Stromal cell of bone marrow (primary cell): Measurements from ENCODE around the gene ULK4.
"Not testable (repeated sequence)": the region's sequence is repeated elsewhere in the genome, so short reads cannot be mapped to it uniquely, and the experiment has no call there.

Experiments used
- DNase-seq: peaks from one replicate; pipeline ENCODE4 v3.0.0-alpha.2; 2012; ENCODE audit warnings: low read depth

The ULK4 gene

GRCh38 chr3:41578798-41579197 lies 383.1 kb downstream of the ULK4 start:
- no peak for DNase-seq

DNA sequence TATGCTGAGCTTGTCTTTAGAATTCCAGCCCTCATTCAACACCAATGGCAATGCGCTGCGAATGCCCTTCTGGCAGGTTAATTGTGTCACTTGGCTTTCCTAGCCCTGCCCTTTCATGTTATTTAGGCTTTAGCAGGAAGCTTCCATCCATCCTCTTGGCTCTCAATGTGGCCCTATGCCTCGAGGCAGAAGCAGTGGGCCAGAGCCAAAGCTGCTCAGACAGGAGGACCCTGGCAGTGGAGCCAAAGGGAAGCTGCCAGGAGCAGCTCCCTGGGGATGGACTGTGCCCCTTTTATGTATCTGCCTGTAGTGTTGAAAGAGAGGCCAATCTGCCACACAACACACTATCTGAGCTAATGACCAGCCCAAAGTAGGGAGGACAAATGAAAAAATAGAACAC lies 386.2 kb downstream of the ULK4 start:
- no peak for DNase-seq

- DNase-seq = peak; percentile 2
Observed at GRCh38 chr3:41574900-41575299, 387.0 kb downstream of the ULK4 start.

GRCh38 chr3:41573591-41573990 lies 388.3 kb downstream of the ULK4 start:
- DNase-seq = no peak

DNA sequence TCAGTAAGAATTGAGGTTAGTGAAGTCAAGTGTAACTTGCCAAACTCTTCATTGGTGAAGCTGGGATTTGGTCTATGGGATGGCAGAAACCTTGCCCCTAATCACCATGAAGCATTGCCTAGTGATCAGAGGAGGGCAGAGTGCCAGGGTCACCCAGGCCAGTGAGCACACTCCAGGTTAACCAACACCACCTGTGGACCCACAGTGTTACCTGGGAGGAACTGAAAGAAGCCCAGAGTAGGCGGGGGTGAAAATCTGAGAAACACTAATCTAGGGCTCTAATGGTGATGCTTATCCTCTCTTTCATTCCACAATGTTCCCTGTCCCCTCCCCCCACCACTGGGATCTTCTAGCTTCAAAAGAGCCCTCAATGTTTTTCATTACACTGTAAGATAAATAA lies 389.8 kb downstream of the ULK4 start:
- no peak for DNase-seq

DNA sequence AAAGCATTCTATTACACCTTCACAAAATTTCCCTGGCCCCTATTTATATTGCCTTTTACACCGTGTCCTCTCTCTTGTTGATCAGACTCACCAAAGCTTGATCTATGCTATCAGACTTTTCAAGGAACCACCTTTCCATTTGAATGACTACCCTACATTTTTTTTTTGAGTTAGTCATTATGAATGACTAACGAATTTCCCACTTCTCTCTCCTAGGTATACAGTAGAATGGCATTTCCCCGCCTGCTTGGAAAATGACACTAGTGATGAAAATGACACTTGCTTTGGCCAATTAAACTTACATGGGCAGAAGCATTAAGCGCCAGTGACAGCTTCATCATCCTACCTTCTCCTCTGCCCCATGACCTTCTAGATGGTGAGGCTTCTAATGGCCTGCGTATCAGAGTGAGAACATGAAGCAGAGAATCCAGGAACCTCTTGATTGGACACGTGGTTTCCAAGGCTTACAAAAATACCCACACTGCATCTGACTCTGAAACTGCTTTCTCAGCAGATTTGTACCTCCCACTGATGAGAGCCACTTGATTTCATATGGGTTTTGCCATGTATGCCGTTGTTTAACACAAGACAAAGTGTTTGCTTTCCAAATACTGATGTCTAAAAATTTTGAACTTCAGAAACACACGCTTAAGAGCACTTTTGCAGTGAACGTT lies 392.1 kb downstream of the ULK4 start:
- DNase-seq = no peak

DNA sequence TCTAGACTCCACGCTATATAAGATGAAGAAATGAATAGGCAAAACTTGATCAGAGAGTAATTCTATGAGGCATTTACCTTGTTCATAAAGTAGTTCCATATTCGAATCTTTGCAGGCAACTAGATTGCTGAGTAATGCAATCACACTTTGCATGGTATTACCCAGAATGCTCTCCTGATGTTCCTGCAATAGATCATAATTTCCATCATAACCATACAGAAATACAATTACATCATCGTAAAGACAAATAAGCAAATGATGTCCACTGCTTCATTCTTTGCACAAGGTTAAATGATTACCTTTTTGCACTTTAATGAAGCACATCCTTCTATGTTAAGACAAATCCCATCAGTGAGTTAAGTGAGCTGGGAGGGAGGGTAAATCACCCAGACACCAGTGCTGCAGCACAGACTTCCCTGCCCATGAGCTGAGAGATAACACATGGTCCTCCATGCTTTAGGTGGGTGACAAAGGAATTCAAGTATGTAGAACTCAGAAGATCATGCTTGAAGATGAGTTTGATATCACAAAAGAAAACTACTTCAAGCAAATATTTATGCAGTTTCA lies 395.9 kb downstream of the ULK4 start:
- DNase-seq = no peak

DNA sequence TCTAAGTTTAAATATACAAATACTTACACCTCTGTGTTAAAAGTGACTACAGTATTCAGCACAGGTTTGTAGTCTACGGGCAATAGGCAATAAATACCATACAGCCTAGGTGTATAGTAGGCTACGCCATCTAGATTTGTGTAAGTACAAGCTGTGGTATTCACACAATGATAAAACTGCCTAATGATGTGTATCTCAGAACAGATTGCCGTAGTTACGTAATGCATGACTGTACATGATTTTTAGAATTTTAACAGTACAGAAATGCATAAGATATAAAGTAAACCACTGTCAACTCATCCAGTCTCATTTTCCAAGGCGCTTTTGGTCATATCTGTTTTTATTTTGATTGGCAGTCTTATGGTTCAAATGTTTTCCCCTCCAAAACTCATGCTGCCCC lies 396.9 kb downstream of the ULK4 start:
- no peak for DNase-seq

- not testable (repeated sequence) for DNase-seq
Observed at GRCh38 chr3:41556245-41556644, 405.7 kb downstream of the ULK4 start.

DNA sequence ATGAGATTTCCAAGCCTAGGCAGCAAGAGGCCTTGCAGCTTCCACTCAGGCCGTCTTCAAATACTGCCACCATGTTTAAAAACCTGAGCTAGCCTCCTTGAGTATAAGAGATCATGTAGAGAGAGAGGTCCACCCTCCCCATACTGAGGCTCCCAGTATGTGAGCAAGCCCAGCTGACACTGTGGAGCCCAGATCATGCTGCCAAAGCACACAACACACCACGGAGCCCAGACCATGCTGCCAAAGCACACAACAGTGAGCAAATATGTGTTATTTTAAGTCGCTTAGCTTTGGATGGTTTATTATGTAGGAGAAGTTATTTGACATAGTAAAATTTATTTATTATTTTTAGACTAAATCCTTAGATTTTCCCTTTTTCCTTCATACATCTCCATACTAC lies 428.9 kb downstream of the ULK4 start:
- DNase-seq = no peak

DNA sequence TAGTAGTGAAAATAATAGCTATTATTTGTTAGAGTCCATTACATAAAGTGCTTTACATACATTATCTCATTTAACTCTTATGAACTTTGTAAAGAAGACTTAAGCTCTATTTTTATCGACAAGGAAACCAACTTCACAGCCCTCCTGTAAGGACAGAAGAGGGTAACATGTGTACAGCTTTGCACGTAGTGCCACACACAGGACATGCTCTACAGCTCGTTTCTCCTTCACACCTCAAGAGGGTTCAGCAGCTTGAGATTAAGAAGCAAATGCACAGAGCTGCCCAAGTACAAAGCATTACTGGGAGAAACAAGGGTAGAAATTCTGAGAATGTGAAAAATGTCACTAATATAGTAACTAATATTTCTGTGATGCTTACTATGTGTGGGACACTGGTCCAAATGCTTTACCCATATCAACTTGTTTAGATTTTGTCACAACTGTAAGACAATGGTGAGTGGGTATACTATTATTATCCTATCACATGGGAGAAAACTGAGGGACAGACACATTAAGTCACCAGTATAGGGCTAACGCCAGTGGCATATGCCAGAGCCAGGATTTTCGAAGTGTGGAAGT lies 434.8 kb downstream of the ULK4 start:
- no peak for DNase-seq

DNA sequence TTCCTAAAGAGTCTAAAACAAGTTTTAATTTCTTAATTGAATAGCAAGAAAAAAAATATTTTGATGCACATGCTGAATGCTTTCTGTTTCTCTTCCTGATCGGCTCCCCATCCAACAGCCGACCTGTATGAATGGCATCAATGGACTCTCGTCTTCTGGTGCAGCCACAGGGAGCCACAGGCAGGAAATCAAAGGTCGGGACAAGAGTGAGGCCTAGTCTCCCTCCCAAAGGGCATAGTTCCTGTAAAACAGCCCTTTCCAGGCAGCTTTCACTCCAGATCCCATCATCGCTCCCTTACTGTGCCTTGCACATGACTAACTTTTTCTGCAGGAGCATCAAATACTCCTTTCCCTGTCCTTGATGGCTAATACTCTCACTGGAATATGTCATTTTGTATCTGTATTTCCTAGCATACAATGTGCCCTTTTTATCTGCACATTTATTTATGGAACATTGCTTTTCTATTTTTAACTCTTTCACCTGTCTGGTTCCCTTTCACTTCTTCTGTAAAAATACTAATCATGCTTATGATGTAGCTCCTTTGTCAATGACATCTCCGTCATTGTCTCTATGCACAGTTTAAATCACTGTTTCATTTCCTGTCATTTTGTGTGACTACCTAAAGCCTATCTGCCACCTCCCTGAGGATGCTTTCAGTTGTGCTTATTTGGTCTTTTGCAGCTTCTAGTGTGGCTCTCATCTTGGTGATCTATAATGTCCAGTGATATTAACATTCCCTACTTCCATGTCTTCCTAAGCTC lies 436.4 kb downstream of the ULK4 start:
- DNase-seq = no peak

GRCh38 chr3:41523897-41524296 lies 438.0 kb downstream of the ULK4 start:
- no peak for DNase-seq

DNA sequence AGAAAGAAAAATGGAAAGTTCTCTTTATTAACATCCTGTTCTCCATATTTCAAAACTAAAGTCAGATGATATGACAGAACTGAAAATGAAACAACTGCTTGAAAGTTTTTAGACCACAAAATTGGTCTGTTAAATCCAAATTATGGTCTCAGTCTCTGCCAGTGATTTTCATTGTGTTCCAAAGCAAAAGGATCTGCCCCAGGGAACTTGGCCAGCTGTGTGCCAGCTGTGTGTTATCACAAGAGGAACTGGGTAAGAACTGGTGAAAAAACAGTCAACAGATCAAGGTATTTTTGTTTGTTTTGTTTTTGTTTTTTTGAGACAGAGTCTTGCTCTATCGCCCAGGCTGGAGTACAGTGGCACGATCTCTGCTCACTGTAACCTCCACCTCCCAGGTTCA lies 439.3 kb downstream of the ULK4 start:
- no peak for DNase-seq

- DNase-seq = no peak
Observed at GRCh38 chr3:41521010-41521655, 440.8 kb downstream of the ULK4 start.

GRCh38 chr3:41519746-41520145 lies 442.2 kb downstream of the ULK4 start:
- no peak for DNase-seq

GRCh38 chr3:41518626-41519025 lies 443.3 kb downstream of the ULK4 start:
- no peak for DNase-seq

GRCh38 chr3:41508063-41508696 lies 453.7 kb downstream of the ULK4 start:
- no peak for DNase-seq

DNA sequence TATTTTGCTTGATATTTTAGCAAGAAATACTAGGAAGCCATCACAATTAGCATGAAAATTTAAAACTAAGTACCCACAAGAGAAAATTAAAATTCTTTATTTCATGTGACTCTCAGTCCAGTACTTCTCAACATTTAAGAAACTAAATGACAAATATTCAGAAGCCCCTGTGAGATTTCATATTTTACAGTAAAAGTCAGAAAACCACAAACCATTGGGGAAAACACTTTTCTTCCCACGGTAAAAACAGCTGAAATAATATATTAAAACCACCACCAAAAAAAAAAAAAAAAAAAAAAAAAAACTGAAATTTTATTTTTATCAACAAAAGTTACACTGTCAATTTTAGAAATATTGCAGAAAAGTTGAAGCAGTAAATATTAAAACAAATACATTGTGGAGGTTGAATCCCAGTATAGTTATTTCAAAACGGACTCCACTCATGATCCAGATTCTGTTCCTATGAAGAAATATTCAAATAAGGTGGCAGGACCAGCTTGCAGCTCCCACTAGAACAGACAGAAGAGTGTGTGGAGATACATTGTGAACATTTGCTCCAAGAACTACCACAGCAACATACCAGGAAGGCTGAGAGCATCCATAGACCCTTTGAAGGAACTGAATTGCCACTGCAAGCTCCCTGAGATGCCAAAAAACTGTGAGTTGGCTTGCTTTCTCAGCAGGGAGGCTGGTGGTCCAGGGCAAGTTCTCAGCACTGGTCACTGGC lies 454.4 kb downstream of the ULK4 start:
- no peak for DNase-seq

DNA sequence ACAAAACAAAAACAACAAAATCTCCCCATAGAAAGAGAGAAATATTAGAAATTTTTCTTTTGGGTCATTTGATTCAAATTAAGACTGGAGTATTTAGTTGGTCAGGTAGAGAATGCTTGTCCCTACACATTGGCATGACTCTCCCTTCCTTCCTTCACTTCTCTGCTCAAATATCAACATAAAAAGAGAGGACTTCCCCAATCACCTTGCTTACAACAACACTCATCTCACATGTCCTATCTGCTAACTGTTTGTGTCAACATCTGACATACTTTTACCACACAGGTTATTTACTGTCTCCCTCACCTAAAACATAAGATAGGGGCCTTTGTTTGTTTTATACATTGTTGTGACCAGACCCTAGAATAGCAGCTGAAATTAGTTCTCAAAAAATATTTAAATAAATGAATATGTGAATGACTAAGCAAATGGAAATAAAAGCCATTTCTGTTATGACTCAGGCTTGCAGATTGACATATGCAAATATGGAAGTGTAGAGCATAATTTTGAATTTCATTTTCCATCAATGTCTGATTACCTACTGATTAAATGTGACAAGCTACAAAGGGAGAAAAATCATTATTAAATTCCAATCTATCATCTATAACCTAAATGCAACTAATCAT lies 457.8 kb downstream of the ULK4 start:
- DNase-seq = no peak

DNA sequence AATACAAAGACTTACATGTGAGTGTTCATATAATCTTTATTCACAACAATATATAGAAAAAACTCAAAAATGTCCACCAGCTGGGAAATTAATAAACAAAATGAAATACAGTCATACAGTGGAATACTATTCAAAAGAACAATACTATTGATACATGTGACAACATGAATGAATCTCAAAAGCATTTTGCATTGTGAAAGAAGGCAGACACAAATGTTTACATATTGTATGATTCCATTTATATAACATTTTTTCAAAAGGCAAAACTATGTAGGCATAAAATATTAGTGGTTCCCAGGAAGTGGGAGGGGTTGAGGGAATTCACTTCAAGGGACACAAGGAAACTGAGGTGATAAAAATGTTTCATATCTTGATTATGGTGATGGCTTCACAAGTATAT lies 459.4 kb downstream of the ULK4 start:
- DNase-seq = no peak
